Activated CD4-positive, alpha-beta memory T cell treated with anti-CD3 and anti-CD28 coated beads for 36 hours (primary cell): ENCODE results near the gene ZIC2. TPM values are rescaled to one million over a fixed set of nuclear protein-coding genes. Genes with fewer than 3 reads are reported as not detected.

Experiments used
- CTCF ChIA-PET: fragments of 350-600 bp; sonication (Branson Sonifier 250); formaldehyde crosslinking; loops from one replicate; lab custom pipeline; 2021; ENCODE audit warnings: antibody characterized with exemption, inconsistent platforms; lab: Charles Lee
- POLR2A ChIA-PET: fragments of 350-600 bp; sonication (Branson Sonifier 250); formaldehyde crosslinking; loops from one replicate; lab custom pipeline; 2021; ENCODE audit warnings: antibody characterized with exemption; lab: Charles Lee
- DNase-seq: peaks from one replicate; pipeline ENCODE4 v3.0.0-alpha.2; 2020
- H3K27ac Mint-ChIP-seq: one replicate; pipeline ENCODE4 v1.8.0; 2021; ENCODE audit warnings: mixed read lengths
- H3K27me3 Mint-ChIP-seq: one replicate; pipeline ENCODE4 v1.8.0; 2021; ENCODE audit warnings: mixed read lengths
- H3K36me3 Mint-ChIP-seq: one replicate; pipeline ENCODE4 v1.8.0; 2021; ENCODE audit warnings: mixed read lengths
- H3K4me1 Mint-ChIP-seq: one replicate; pipeline ENCODE4 v1.8.0; 2021; ENCODE audit warnings: low read depth, mixed read lengths
- H3K4me3 Mint-ChIP-seq: one replicate; pipeline ENCODE4 v1.8.0; 2021; ENCODE audit warnings: mild to moderate bottlenecking, mixed read lengths
- H3K9me3 Mint-ChIP-seq: one replicate; pipeline ENCODE4 v1.8.0; 2021; ENCODE audit warnings: mixed read lengths
- intact Hi-C: fragments of 100-400 bp; cut with micrococcal nuclease; formaldehyde crosslinking; loops from one replicate; pipeline ENCODE4 v1.15.1; 2023
- total RNA-seq, 2 experiments: library from RNA; stranded (reverse); gene quantifications; one replicate each; pipeline ENCODE4 v1.2.3, GENCODE V29; 2021

ZIC2 gene
- total RNA-seq, 2 experiments from 2014 or later, result not detected

DNA sequence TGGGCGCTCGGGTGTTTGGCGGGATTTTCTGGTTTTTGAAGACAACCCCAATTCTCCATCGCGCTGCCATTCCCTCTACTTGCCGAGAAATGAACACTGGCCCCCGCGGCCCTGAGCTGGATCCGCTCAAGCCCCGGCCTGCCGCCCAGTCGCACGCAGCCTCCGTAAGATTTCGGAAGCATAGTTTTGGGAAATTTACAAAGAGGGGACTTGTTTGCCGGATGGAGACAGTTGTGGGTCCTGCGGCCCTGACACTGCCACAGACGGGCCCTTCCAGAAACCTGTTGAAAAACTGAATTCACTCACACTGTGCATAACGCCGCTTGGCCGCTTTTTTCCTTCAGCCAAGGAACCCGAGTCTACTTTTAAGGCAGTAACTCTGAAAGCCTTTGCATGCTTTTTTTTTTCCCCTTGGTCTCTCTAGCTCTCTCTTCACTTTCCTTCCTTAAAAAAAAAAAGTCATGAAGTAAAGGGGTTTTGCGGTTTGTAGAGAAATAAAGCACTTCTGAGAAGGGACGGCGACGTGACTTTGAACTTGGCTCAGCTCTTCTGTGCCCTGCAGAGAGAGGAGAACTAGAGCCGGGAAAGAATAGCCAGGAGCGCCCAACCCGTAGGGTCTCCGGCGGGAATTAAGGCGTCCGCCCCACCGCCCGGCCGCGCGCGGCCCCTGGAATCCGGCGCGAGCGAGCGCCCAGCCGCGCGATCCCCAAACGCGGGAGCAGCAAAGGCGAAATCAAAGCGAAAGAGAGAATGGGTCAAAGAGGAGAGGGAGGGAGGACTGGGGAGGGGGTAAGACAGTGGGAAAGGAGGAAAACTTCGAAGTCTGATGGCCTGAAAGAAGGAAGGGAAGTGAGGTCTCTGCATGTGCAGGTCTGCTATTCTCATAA lies 3.4 kb upstream of the ZIC2 start:
- H3K4me1 Mint-ChIP-seq, result peaks cover 14% of the 10 kb centered on the region
- no peak overlapping the region for H3K27ac Mint-ChIP-seq
- ChIA-PET POLR2A (no interaction called here), CTCF (no interaction called here)
- DNase-seq, result no peak
- peaks cover 7% of the 10 kb centered on the region for H3K36me3 Mint-ChIP-seq
- no peak overlapping the region for H3K4me3 Mint-ChIP-seq
- intact Hi-C loops, result loop anchor here (2.0 to 5.0 kb wide), 2 partner anchors 17 to 321 kb away; no protein-coding TSS in a partner anchor
- peaks cover 6% of the 10 kb centered on the region for H3K9me3 Mint-ChIP-seq
- H3K27me3 Mint-ChIP-seq, result peaks cover 69% of the 10 kb centered on the region

DNA sequence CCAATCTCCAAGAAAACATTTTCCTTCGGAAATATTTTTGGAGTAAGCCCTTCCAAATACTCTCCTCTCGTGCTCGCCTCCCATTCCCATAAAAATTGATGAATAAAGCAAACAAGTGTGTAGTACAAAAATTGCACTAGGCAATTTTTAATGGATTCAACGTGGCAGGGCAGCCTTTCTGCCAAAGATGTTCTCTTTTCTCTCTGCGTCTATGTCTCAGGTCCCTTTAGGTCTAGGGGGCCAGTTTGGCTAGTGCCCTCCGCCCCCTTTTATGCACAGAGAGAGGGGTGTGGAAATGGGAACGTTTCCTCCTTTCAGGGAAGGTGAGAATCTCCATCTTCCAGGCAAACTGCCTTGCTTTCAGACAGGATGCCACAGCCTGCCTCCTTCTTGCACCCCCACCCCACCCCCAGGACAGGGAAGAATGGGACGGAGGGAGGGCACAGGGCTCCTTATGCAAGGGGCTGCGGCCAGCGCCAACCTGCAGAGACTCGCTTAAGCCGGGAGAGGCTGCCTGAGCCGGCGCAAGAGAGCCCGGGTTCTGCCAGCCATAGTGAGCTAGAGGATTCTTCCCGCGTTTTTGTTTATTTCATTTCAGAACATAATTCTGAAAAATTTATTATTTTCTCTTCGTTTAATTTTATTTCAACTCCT lies 2.7 kb upstream of the ZIC2 start:
- CTCF ChIA-PET, result no interaction called here
- peaks cover 18% of the 10 kb centered on the region for H3K4me1 Mint-ChIP-seq
- no peak overlapping the region for H3K27ac Mint-ChIP-seq
- H3K9me3 Mint-ChIP-seq, result peaks cover 3% of the 10 kb centered on the region
- H3K36me3 Mint-ChIP-seq, result peaks cover 11% of the 10 kb centered on the region
- DNase-seq, result no peak
- POLR2A ChIA-PET, result no interaction called here
- intact Hi-C loops, result loop anchor here (2.0 to 5.0 kb wide), 2 partner anchors 16 to 322 kb away; no protein-coding TSS in a partner anchor
- no peak overlapping the region for H3K4me3 Mint-ChIP-seq
- peaks cover 69% of the 10 kb centered on the region for H3K27me3 Mint-ChIP-seq

DNA sequence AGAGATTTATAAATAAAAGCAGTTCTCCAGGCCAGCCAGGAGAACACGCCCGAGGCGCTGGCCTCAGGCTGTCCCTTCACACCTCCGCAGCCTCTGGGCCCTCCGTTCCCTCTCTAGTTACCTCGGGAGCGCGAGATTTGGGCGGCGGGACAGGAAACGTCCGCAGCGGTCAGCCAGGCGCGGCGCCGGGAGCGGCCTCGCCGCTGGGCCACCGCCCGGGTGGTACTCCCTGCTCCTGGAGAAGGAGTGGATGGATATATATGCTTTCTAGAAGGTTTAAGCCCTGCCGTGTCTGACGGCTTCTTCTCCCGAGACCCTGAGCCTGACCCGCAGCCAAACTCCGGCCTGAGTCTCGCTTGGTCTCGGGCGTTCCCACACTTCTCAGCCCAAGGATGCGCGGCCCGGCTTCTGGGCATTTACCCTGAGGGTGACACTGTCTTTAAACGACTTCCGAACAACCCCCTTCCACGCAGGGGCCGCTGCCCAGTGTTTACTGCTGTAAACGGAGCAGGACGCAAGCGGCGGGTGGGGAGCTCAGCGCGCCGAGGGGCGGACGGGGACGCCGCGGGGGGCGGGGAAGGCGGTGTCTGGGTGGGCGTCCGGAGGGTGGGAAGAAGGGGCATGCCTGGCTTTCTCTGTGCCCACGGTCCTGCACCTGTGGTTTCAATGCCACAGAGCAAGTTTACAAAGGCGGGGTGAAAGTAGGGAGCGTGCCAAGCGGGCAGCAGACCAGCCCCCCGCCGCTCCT lies 2.0 kb upstream of the ZIC2 start:
- POLR2A ChIA-PET, result no interaction called here
- Mint-ChIP-seq H3K4me1 (peaks cover 18% of the 10 kb centered on the region), H3K36me3 (peaks cover 15% of the 10 kb centered on the region), H3K9me3 (no peaks in the 10 kb centered on the region), H3K4me3 (no peak overlapping the region), H3K27ac (no peak overlapping the region), H3K27me3 (peaks cover 69% of the 10 kb centered on the region)
- intact Hi-C loops, result loop anchor here (2.0 to 10.0 kb wide), 3 partner anchors 15 to 535 kb away; no protein-coding TSS in a partner anchor
- DNase-seq, result no peak
- CTCF ChIA-PET, result interaction anchor here (1.2 kb wide), 1 partner anchor 535 kb away, joined by 4 read pairs; no protein-coding TSS in a partner anchor

DNA sequence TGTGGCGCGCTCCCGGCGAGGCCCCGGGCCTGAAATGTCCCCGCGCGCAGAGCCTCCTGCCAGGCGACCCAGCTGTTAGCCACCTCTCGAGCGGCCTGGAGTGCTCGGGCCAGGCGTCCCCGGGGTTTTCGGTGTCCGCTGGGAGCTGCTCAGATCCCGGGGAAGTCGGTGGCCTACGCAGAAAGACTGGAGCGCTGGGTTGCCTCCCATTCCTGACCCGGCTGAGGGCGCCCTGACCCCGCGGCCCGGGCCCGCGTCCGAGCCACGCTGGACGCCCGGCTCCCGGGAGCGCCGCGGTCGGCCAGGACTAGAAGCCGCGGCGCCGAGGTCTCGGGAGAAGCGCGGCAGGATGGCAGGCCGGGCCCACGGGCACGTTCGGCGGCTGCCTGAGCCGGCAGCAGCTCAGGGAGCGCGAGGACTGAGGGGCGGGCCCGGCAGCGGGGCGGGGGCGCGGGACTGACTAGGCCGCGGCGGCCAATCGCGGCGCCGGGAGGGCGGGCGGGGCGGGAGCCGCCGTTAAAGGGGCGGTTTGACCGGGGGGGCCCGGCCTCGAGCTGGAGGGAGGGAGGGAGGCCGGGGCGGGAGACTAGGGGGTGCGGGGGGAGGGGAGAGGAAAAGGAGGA lies 1.3 kb upstream of the ZIC2 start:
- POLR2A ChIA-PET, result no interaction called here

DNA sequence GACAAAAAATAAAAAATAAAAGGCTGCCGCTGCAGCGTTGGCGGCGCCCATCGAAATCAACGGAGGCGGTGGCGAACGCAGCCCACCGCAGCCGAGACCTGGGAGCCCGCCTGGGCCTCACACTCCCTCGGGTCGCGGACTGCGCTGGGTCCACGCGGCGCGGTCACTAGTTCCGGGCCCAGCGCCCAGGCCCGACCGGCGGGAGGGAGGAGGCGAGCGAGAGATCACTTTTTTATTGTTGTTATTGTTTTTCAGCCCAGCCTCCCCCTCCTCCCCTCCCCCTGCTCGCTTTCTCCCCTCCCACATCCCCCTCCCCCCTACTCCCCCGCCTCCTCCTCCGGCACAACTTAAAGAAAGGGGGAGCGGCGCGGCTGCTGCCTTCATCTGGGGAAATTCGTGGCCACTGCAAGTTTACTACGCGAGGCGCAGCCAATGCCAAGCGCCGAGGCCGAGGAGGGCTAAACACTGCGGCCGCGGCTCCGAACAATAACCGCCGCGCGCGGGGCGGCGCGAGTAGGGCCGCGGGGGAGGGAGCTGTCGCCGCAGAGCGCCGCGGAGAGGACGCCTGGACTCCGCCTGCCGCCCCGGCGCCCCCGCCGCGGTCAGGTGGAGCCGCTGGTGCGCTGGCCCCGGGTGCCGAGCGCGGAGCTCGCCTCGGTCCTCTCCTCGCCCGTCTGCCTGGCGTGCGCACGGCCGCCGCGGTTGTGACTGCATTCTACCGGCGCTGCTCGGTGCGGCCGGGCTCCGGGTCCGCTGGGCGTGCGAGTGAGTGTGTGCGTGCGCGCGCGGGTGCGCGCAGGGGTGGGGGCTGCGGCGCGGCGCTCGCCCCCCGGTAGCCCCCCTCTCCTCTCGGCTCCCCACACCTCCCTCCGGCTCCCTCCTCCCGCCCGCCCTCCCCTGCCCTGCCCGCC lies 505 bp upstream of the ZIC2 start:
- DNase-seq, result peak; percentile 32
- H3K27me3 Mint-ChIP-seq, result peaks cover 65% of the 10 kb centered on the region
- H3K9me3 Mint-ChIP-seq, result no peaks in the 10 kb centered on the region
- ChIA-PET POLR2A (no interaction called here), CTCF (interaction anchor here (1.1 to 1.2 kb wide), 2 partner anchors 325 to 533 kb away, joined by 4 read pairs; no protein-coding TSS in a partner anchor)
- intact Hi-C loops, result loop anchor here (10.0 kb wide), 1 partner anchor 534 kb away; no protein-coding TSS in a partner anchor
- no peak overlapping the region for H3K27ac Mint-ChIP-seq
- H3K36me3 Mint-ChIP-seq, result peaks cover 17% of the 10 kb centered on the region
- peaks cover 21% of the 10 kb centered on the region for H3K4me1 Mint-ChIP-seq
- H3K4me3 Mint-ChIP-seq, result peak overlapping the region; percentile 39

More for the DNA sequence above, 1.3 kb upstream of the ZIC2 start:
- peak; percentile 66 for DNase-seq
- Mint-ChIP-seq H3K4me3 (no peak overlapping the region), H3K9me3 (no peaks in the 10 kb centered on the region), H3K27ac (no peak overlapping the region), H3K27me3 (peaks cover 66% of the 10 kb centered on the region), H3K4me1 (peaks cover 18% of the 10 kb centered on the region), H3K36me3 (peaks cover 15% of the 10 kb centered on the region)
- CTCF ChIA-PET, result interaction anchor here (1.2 kb wide), 1 partner anchor 534 kb away, joined by 4 read pairs; no protein-coding TSS in a partner anchor
- intact Hi-C loops, result loop anchor here (10.0 kb wide), 1 partner anchor 534 kb away; no protein-coding TSS in a partner anchor

DNA sequence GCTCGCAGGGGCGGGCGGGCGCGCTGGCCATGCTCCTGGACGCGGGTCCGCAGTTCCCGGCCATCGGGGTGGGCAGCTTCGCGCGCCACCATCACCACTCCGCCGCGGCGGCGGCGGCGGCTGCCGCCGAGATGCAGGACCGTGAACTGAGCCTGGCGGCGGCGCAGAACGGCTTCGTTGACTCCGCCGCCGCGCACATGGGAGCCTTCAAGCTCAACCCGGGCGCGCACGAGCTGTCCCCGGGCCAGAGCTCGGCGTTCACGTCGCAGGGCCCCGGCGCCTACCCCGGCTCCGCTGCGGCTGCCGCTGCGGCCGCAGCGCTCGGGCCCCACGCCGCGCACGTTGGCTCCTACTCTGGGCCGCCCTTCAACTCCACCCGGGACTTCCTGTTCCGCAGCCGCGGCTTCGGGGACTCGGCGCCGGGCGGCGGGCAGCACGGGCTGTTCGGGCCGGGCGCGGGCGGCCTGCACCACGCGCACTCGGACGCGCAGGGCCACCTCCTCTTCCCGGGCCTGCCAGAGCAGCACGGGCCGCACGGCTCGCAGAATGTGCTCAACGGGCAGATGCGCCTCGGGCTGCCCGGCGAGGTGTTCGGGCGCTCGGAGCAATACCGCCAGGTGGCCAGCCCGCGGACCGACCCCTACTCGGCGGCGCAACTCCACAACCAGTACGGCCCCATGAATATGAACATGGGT lies 599 bp downstream of the ZIC2 start:
- H3K27me3 Mint-ChIP-seq, result peaks cover 63% of the 10 kb centered on the region
- no peak overlapping the region for H3K27ac Mint-ChIP-seq
- H3K4me1 Mint-ChIP-seq, result peaks cover 21% of the 10 kb centered on the region
- intact Hi-C loops, result loop anchor here (1.0 to 10.0 kb wide), 3 partner anchors 12 to 533 kb away; no protein-coding TSS in a partner anchor
- peak; percentile 29 for DNase-seq
- H3K9me3 Mint-ChIP-seq, result no peaks in the 10 kb centered on the region
- ChIA-PET CTCF (interaction anchor here (1.1 kb wide), 1 partner anchor 326 kb away, joined by 4 read pairs; no protein-coding TSS in a partner anchor), POLR2A (no interaction called here)
- H3K4me3 Mint-ChIP-seq, result peak overlapping the region; percentile 50
- H3K36me3 Mint-ChIP-seq, result peaks cover 15% of the 10 kb centered on the region

DNA sequence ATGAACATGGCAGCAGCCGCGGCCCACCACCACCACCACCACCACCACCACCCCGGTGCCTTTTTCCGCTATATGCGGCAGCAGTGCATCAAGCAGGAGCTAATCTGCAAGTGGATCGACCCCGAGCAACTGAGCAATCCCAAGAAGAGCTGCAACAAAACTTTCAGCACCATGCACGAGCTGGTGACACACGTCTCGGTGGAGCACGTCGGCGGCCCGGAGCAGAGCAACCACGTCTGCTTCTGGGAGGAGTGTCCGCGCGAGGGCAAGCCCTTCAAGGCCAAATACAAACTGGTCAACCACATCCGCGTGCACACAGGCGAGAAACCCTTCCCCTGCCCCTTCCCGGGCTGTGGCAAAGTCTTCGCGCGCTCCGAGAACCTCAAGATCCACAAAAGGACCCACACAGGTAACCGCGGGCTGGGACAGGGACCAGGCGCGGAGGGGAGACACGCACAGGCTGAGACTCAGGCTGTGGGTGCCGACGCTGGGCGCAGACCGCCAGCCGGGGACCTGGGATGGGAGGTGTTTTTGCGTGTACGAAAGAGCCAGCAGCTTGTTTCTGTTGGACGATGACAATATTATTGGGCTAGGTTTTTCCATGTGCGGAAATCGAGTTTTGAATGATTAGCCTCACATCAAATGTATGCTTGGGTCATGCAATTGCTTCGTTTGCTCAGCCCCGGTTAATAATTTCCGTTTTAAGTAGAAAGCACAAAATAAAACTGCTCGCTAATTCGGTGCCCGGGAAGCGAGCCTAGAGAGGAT lies 1.3 kb downstream of the ZIC2 start:
- H3K4me3 Mint-ChIP-seq, result peak overlapping the region; percentile 50
- peak overlapping the region; percentile 66 for H3K27ac Mint-ChIP-seq
- H3K4me1 Mint-ChIP-seq, result peaks cover 21% of the 10 kb centered on the region
- peaks cover 12% of the 10 kb centered on the region for H3K36me3 Mint-ChIP-seq
- intact Hi-C loops, result loop anchor here (1.0 to 10.0 kb wide), 3 partner anchors 13 to 532 kb away; no protein-coding TSS in a partner anchor
- CTCF ChIA-PET, result interaction anchor here (0.5 to 1.7 kb wide), 4 partner anchors 29 to 378 kb away, joined by 3 to 4 read pairs (median 4); no protein-coding TSS in a partner anchor
- H3K9me3 Mint-ChIP-seq, result no peaks in the 10 kb centered on the region
- DNase-seq, result no peak
- H3K27me3 Mint-ChIP-seq, result peaks cover 63% of the 10 kb centered on the region
- POLR2A ChIA-PET, result no interaction called here

DNA sequence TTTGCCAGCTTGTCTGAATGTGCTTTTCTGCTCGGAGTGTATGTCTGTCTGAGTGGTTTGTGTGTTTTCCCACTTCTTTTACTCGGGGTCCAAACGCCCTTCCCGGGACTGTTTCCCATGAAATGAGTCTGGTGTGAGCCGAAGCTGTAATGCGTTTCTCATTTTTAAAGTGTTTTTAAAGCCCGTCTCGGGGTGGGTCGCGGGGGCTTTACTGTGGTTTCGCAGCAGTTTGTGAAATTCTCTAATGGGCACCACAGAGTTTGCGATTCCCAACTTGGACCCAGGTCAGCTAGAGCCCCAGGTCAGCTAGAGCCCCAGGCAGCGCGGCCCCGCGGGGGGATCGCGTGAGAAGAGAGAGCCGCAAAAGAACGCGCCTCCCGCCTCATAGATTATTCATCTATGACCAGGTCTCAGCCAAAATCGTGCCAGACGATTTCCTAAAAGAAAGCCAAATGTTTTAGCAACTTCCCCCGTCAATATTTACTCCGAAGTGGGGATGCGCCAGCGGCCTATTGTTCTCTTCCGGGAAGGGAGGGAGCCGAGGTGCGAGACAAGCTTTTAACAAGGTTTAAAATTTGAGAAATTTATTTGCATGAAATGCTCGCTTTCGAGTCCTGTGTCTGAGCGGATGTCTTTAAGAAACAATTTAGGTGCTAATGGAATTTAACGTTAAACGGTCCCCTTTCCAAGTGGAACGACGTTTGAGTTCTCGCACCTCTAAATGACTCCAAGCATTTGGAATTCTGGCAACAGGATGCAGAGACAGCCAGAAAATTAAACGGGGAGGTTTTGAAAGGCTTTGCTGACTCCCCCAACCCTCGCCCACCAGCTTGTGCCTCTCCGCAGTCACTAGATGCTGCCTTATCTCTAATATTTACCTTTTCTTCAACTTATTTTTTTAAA lies 2.2 kb downstream of the ZIC2 start:
- Mint-ChIP-seq H3K9me3 (no peaks in the 10 kb centered on the region), H3K4me1 (peaks cover 15% of the 10 kb centered on the region), H3K27ac (peak overlapping the region; percentile 66), H3K4me3 (peak overlapping the region; percentile 50), H3K36me3 (peaks cover 12% of the 10 kb centered on the region), H3K27me3 (peaks cover 61% of the 10 kb centered on the region)
- POLR2A ChIA-PET, result no interaction called here
- DNase-seq, result no peak
- CTCF ChIA-PET, result interaction anchor here (0.5 to 1.7 kb wide), 5 partner anchors 14 to 531 kb away, joined by 3 to 5 read pairs (median 3); no protein-coding TSS in a partner anchor
- intact Hi-C loops, result loop anchor here (2.0 to 10.0 kb wide), 2 partner anchors 23 to 531 kb away; no protein-coding TSS in a partner anchor
